ENCODE results near the gene COMMD7. TPM values are rescaled to one million over a fixed set of nuclear protein-coding genes. Genes with fewer than 3 reads are reported as not detected.

Gene COMMD7
- total RNA-seq, 2 experiments from 2014 or later: 33.8 to 36.6 TPM

- no peaks in the 10 kb centered on the region for H3K27me3 Mint-ChIP-seq (ENCODE audit: low read depth)
- peaks cover 14% of the 10 kb centered on the region for H3K9me3 Mint-ChIP-seq
- peaks cover 3% of the 10 kb centered on the region for H3K4me1 Mint-ChIP-seq (ENCODE audit: low read depth)
- H3K36me3 Mint-ChIP-seq (ENCODE audit: low read depth): peaks cover 4% of the 10 kb centered on the region
- intact Hi-C loops (cut with micrococcal nuclease): no loop called here
- H3K4me3 Mint-ChIP-seq: no peak overlapping the region
- CTCF ChIA-PET: interaction anchor here (0.5 to 1.4 kb wide), 3 partner anchors 49 to 1336 kb away, joined by 3 to 5 read pairs (median 4); no protein-coding TSS in a partner anchor
- no peak for DNase-seq
- H3K27ac Mint-ChIP-seq: no peak overlapping the region
Observed at GRCh38 chr20:32664012-32664677, 79.1 kb downstream of the COMMD7 start.

DNA sequence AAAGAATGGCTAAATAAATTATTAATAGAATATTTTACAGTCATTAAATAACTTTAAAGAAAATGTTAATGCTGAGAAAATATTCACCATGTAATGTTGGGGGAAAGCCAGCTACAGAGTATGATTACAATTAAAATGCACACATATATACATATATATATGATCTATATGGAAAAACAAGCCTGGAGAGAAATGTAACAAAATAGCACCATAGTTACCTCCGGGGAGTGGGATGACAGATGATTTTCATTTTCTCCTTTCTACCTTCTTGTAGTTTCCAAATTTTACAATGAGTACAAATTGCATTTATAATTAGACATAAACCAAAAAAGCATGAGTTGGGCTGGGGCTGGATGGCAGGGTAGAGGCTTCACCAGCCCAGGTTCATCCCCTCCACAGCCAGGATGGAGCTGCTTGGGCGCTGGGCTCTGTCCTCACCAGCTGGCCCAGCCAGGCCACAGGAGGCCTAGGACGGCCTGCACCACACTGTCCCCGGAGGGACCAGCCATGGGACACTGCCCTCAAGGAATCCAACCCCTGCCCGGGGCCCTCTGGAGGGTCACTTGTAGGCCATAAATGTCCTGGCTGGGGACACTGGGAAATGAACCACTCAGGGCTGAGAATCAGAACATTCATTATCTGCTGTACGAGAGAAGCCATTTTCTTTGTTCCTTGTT is 79.8 kb downstream of the COMMD7 start:
- Mint-ChIP-seq H3K9me3 (peaks cover 14% of the 10 kb centered on the region), H3K4me3 (no peak overlapping the region), H3K4me1 (ENCODE audit: low read depth) (peaks cover 3% of the 10 kb centered on the region), H3K36me3 (ENCODE audit: low read depth) (peaks cover 4% of the 10 kb centered on the region), H3K27me3 (ENCODE audit: low read depth) (no peaks in the 10 kb centered on the region), H3K27ac (no peak overlapping the region)
- intact Hi-C loops (cut with micrococcal nuclease): no loop called here
- no peak for DNase-seq
- CTCF ChIA-PET: interaction anchor here (1.8 kb wide), 1 partner anchor 141 kb away, joined by 11 read pairs; no protein-coding TSS in a partner anchor

- Mint-ChIP-seq H3K9me3 (peaks cover 14% of the 10 kb centered on the region), H3K36me3 (ENCODE audit: low read depth) (peaks cover 4% of the 10 kb centered on the region), H3K4me1 (ENCODE audit: low read depth) (peaks cover 3% of the 10 kb centered on the region), H3K27me3 (ENCODE audit: low read depth) (no peaks in the 10 kb centered on the region), H3K27ac (no peak overlapping the region), H3K4me3 (no peak overlapping the region)
- intact Hi-C loops (cut with micrococcal nuclease): no loop called here
- CTCF ChIA-PET: interaction anchor here (0.6 to 1.8 kb wide), 6 partner anchors 9 to 251 kb away, joined by 3 to 11 read pairs (median 4); no protein-coding TSS in a partner anchor
- no peak for DNase-seq
Observed at GRCh38 chr20:32661820-32662528, 81.3 kb downstream of the COMMD7 start.

DNA sequence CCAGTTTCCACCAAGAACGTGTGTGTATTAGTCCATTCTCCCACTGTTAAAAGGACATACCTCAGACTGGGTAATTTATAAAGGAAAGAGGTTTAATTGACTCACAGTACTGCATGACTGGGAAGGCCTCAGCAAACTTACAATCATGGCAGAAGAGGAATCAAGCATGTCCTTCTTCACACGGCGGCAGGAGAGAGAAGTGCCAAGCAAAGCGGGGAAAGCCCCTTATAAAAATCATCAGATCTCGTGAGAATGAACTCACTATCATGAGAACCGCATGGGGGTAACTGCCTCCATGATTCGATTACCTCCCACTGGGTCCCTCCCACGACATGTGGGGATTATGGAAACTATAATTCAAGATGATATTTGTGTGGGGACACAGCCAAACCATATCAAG is 82.6 kb downstream of the COMMD7 start:
- Mint-ChIP-seq H3K4me1 (ENCODE audit: low read depth) (peaks cover 5% of the 10 kb centered on the region), H3K27ac (no peak overlapping the region), H3K27me3 (ENCODE audit: low read depth) (no peaks in the 10 kb centered on the region), H3K36me3 (ENCODE audit: low read depth) (peaks cover 4% of the 10 kb centered on the region), H3K4me3 (no peak overlapping the region), H3K9me3 (peaks cover 18% of the 10 kb centered on the region)
- DNase-seq: no peak
- CTCF ChIA-PET: interaction anchor here (17.2 kb wide), 1 partner anchor 137 kb away, joined by 330 read pairs; no protein-coding TSS in a partner anchor
- intact Hi-C loops (cut with micrococcal nuclease): no loop called here

DNA sequence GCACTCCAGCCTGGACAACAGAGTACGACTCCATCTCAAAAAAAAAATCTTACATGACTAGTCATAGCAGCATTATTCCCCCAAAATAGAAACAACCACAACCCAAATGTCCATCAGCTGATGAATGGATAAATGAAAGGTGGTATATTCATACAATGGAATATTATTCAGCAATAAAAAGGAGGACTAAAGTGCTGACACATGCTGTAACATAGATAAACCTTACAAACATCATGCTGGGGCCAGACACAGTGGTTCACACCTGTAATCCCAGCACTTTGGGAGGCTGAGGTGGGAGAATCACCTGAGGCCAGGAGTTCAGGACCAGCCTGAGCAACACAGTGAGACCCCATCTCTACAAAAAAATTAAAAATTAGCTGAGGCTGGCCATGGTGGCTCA is 86.4 kb downstream of the COMMD7 start:
- intact Hi-C loops (cut with micrococcal nuclease): loop anchor here (10.0 kb wide), 1 partner anchor 322 kb away; no protein-coding TSS in a partner anchor
- DNase-seq: no peak
- Mint-ChIP-seq H3K27me3 (ENCODE audit: low read depth) (no peaks in the 10 kb centered on the region), H3K4me3 (no peak overlapping the region), H3K36me3 (ENCODE audit: low read depth) (peaks cover 4% of the 10 kb centered on the region), H3K27ac (no peak overlapping the region), H3K4me1 (ENCODE audit: low read depth) (peaks cover 8% of the 10 kb centered on the region), H3K9me3 (peaks cover 18% of the 10 kb centered on the region)
- CTCF ChIA-PET: interaction anchor here (1.4 to 17.2 kb wide), 2 partner anchors 121 to 133 kb away, joined by 3 to 330 read pairs; no protein-coding TSS in a partner anchor

GRCh38 chr20:32655903-32656512 is 87.3 kb downstream of the COMMD7 start:
- Mint-ChIP-seq H3K36me3 (ENCODE audit: low read depth) (peaks cover 4% of the 10 kb centered on the region), H3K4me1 (ENCODE audit: low read depth) (peaks cover 8% of the 10 kb centered on the region), H3K9me3 (peaks cover 16% of the 10 kb centered on the region), H3K27me3 (ENCODE audit: low read depth) (no peaks in the 10 kb centered on the region), H3K4me3 (no peak overlapping the region), H3K27ac (no peak overlapping the region)
- DNase-seq: no peak
- CTCF ChIA-PET: interaction anchor here (0.7 to 17.2 kb wide), 4 partner anchors 28 to 158 kb away, joined by 3 to 330 read pairs (median 4); no protein-coding TSS in a partner anchor
- intact Hi-C loops (cut with micrococcal nuclease): loop anchor here (10.0 kb wide), 1 partner anchor 321 kb away; no protein-coding TSS in a partner anchor

- Mint-ChIP-seq H3K4me1 (ENCODE audit: low read depth) (peaks cover 8% of the 10 kb centered on the region), H3K36me3 (ENCODE audit: low read depth) (no peaks in the 10 kb centered on the region), H3K27ac (no peak overlapping the region), H3K4me3 (no peak overlapping the region), H3K27me3 (ENCODE audit: low read depth) (no peaks in the 10 kb centered on the region), H3K9me3 (peaks cover 4% of the 10 kb centered on the region)
- intact Hi-C loops (cut with micrococcal nuclease): loop anchor here (1.0 to 10.0 kb wide), 5 partner anchors 132 to 801 kb away; no protein-coding TSS in a partner anchor
- CTCF ChIA-PET: interaction anchor here (0.7 to 17.2 kb wide), 22 partner anchors 8 to 279 kb away, joined by 3 to 330 read pairs (median 4); partner anchors contain the start of gene C20orf203
- DNase-seq: peak; percentile 93
Observed at GRCh38 chr20:32652739-32653526, 90.3 kb downstream of the COMMD7 start.

Other genes starting within 250 kb of the COMMD7 start
- 10 to 100 TPM; 24.8 to 29.2 TPM for gene NOL4L, start 158.1 kb downstream of the COMMD7 start, total RNA-seq
- under 1 TPM in 1 of 2 experiments, not detected in 1; 0.07 TPM for gene C20orf203, start 69.5 kb downstream of the COMMD7 start, total RNA-seq
- gene DNMT3B, start 18.9 kb upstream of the COMMD7 start, total RNA-seq: 1 to 10 TPM; 2.0 to 2.2 TPM
- gene MAPRE1, start 76.5 kb upstream of the COMMD7 start, total RNA-seq: 100 to 1,000 TPM; 119 to 127 TPM
- gene EFCAB8, start 115.5 kb upstream of the COMMD7 start, total RNA-seq: under 1 TPM; 0.45 to 0.57 TPM

Measured in activated naive CD4-positive, alpha-beta T cell treated with anti-CD3 and anti-CD28 coated beads for 36 hours (primary cell).